ENCODE measurements around the gene TSSK3. TPM values are rescaled to one million over a fixed set of nuclear protein-coding genes. Genes with fewer than 3 reads are reported as not detected.

Gene TSSK3
- total RNA-seq, 1 donor from 2014 or later, result not detected

DNA sequence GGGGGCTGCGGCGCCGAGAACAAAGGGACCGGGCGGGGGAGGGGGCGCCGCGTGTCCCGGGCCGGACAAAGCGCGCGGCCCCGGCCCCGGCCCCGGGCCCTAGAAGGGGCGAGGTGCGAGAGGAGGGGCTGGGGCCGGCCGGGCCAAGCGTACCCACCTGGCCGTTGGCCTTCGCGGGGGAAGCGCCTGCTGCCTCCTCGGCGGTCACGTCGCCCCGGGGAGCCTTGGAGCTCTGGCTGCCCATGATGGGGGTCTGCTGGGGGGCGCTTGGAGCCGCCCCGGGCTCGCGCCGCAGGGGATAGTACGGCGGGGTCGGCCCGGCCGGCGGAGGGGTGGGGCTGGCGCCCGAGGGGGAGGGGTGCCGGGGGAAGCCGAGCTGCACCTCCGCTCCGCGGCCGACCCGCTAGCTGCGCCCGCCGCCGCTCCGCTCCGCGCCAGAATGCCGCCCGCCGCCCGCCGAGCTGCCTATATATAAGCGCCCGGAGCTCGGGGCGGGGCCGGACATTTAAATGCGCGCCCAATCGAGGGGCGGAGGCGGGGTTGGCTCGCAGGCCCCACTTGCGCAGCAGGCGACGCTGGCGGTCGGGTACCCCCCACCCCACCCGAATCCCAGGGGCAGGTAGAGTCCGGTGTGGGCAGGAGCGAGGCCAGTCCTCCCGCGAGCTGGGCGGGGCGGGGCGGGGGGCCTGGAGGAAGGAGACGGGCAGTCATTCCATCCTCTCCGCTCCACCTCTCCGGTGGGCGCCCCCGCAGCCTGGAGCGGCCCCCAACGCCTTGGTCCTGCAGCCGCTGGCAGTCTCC is 26.3 kb upstream of the TSSK3 start, which contains the start of gene MARCKSL1:
TSS of gene MARCKSL1 (minus strand) at position 444 of the 801 bp plus-strand sequence. CDS start at position 244, 200 bp downstream.
- Histone ChIP-seq H3K27me3 (no peaks in the 10 kb centered on the region), H3K4me3 (peak within 1 kb of the TSS; percentile 74 to 86), H3K27ac (peak within 1 kb of the TSS; percentile 84), H3K9me3 (no peaks in the 10 kb centered on the region), H3K36me3 (peaks cover 0 to 16% of the 10 kb centered on the region in 2 donors), H3K4me1 (peaks cover 25% of the 10 kb centered on the region)
- TF ChIP-seq CTCF (IDR thresholded peaks at IDR 0.05) (no peak), POLR2A (IDR thresholded peaks at IDR 0.05) (peak in 1 of 2 donors; percentile 80), POLR2AphosphoS5 (IDR thresholded peaks at IDR 0.05; ENCODE audit: insufficient read depth in 1 of 2, low read depth in 1 of 2) (peak in 1 of 2 donors; percentile 76)
- DNase-seq (ENCODE audit: extremely low spot score in 2 of 2), result no peak
- intact Hi-C loops (cut with DNase I), result no loop called here

- no peaks in the 10 kb centered on the region for H3K9me3 ChIP-seq
- peak overlapping the region; percentile 74 to 86 for H3K4me3 ChIP-seq
- no peaks in the 10 kb centered on the region for H3K27me3 ChIP-seq
- H3K36me3 ChIP-seq, result peaks cover 0 to 12% of the 10 kb centered on the region in 2 donors
- TF ChIP-seq POLR2AphosphoS5 (IDR thresholded peaks at IDR 0.05; ENCODE audit: insufficient read depth in 1 of 2, low read depth in 1 of 2) (no peak), POLR2A (IDR thresholded peaks at IDR 0.05) (no peak), CTCF (IDR thresholded peaks at IDR 0.05) (no peak)
- intact Hi-C loops (cut with DNase I), result no loop called here
- peak overlapping the region; percentile 84 for H3K27ac ChIP-seq
- no peak for DNase-seq (ENCODE audit: extremely low spot score in 2 of 2)
- peaks cover 25% of the 10 kb centered on the region for H3K4me1 ChIP-seq
Measured at GRCh38 chr1:32336591-32336932, 25.8 kb upstream of the TSSK3 start.

GRCh38 chr1:32336963-32337675 is 25.2 kb upstream of the TSSK3 start:
- H3K27ac ChIP-seq, result no peak overlapping the region
- no peaks in the 10 kb centered on the region for H3K27me3 ChIP-seq
- H3K4me3 ChIP-seq, result no peak overlapping the region
- no peak for TF ChIP-seq POLR2A (IDR thresholded peaks at IDR 0.05)
- no peak for TF ChIP-seq POLR2AphosphoS5 (IDR thresholded peaks at IDR 0.05; ENCODE audit: insufficient read depth in 1 of 2, low read depth in 1 of 2)
- peaks cover 0 to 6% of the 10 kb centered on the region in 2 donors for H3K36me3 ChIP-seq
- peaks cover 25% of the 10 kb centered on the region for H3K4me1 ChIP-seq
- intact Hi-C loops (cut with DNase I), result no loop called here
- no peaks in the 10 kb centered on the region for H3K9me3 ChIP-seq
- DNase-seq (ENCODE audit: extremely low spot score in 2 of 2), result no peak

DNA sequence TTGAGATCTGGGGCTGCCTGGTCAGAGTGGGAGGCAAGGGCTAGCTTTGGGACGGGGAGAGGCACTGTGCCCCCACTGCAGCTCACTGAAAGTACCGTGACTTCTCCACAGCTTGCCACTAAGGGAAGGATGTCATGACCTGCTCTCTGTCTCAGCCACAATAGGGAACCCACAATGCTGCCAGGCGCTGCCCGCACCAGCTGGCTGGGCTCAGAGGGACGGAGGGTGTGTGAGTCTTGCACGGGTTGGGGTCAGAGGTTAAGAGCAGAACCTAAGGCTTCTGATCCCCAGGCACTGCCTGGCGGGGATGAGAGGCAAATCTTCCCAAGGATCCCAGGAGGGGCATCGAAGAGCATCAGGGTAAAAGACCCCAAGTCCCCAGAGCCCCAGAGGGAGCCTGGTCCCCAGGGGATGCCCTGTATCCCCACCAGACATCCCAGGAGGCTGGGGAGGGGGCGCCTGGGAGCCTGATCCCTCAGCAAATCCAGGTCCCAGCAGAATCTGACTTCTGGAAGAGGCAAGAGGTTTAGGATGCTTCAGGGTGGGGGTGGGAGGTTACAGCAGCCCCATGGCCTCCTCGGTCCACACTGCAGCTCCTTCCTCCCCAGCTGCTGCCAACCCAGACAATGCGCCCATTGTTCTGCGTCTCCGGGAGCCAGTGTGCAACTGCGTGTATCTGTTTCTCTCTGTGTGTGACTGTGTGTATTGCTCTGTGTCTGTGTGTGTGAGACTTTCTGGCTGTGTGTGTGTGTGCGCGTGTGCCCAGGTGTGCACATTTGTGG is 24.3 kb upstream of the TSSK3 start:
- H3K4me3 ChIP-seq, result no peak overlapping the region
- no peaks in the 10 kb centered on the region for H3K9me3 ChIP-seq
- no peak for DNase-seq (ENCODE audit: extremely low spot score in 2 of 2)
- peaks cover 25% of the 10 kb centered on the region for H3K4me1 ChIP-seq
- TF ChIP-seq POLR2A (IDR thresholded peaks at IDR 0.05) (no peak), CTCF (IDR thresholded peaks at IDR 0.05) (no peak), POLR2AphosphoS5 (IDR thresholded peaks at IDR 0.05; ENCODE audit: insufficient read depth in 1 of 2, low read depth in 1 of 2) (no peak)
- H3K27me3 ChIP-seq, result no peaks in the 10 kb centered on the region
- H3K36me3 ChIP-seq, result no peaks in the 10 kb centered on the region
- no peak overlapping the region for H3K27ac ChIP-seq
- intact Hi-C loops (cut with DNase I), result no loop called here

- peaks cover 25% of the 10 kb centered on the region for H3K4me1 ChIP-seq
- no peak overlapping the region for H3K4me3 ChIP-seq
- H3K36me3 ChIP-seq, result no peaks in the 10 kb centered on the region
- no peaks in the 10 kb centered on the region for H3K9me3 ChIP-seq
- H3K27ac ChIP-seq, result no peak overlapping the region
- no peak for DNase-seq (ENCODE audit: extremely low spot score in 2 of 2)
- intact Hi-C loops (cut with DNase I), result no loop called here
- TF ChIP-seq POLR2A (IDR thresholded peaks at IDR 0.05) (no peak), CTCF (IDR thresholded peaks at IDR 0.05) (no peak), POLR2AphosphoS5 (IDR thresholded peaks at IDR 0.05; ENCODE audit: insufficient read depth in 1 of 2, low read depth in 1 of 2) (no peak)
- H3K27me3 ChIP-seq, result no peaks in the 10 kb centered on the region
Measured at GRCh38 chr1:32338637-32339145, 23.6 kb upstream of the TSSK3 start.

All from vagina (tissue), 2 donors.